Suppressor macrophage treated with lipopolysaccharide for 1 hour (primary cell): ENCODE measurements around the gene GPLD1.
A peak's percentile ranks its signal among the peaks of the same experiment; 100 is the strongest.
"Not testable (repeated sequence)": the region's sequence is repeated elsewhere in the genome, so short reads cannot be mapped to it uniquely, and the experiment has no call there.

Experiments used
- DNase-seq, 3 donors: peaks; one replicate each; pipeline ENCODE4 v3.0.0-alpha.2; 2020 to 2022

Gene GPLD1

GRCh38 chr6:24408719-24409410, 80.5 kb downstream of the GPLD1 start:
- DNase-seq = no peak

GRCh38 chr6:24405262-24405661, 84.1 kb downstream of the GPLD1 start:
- DNase-seq = no peak

GRCh38 chr6:24403501-24403824, 85.9 kb downstream of the GPLD1 start:
- no peak for DNase-seq

GRCh38 chr6:24402697-24403500, 86.5 kb downstream of the GPLD1 start, which contains the start of gene MRS2:
MRS2 (plus strand) TSS chr6:24402936; CDS start chr6:24403047, 111 bp downstream.
- peak; percentile 83 to 90 (median 84) for DNase-seq

- no peak for DNase-seq
These were observed 87.9 kb downstream of the GPLD1 start for GRCh38 chr6:24401458-24401857.

- not testable (repeated sequence) for DNase-seq
These were observed 89.0 kb downstream of the GPLD1 start for GRCh38 chr6:24400045-24401039.

GRCh38 chr6:24397631-24398030, 91.7 kb downstream of the GPLD1 start:
- no peak for DNase-seq

GRCh38 chr6:24396824-24397223, 92.6 kb downstream of the GPLD1 start:
- no peak for DNase-seq

GRCh38 chr6:24394780-24395437, 94.5 kb downstream of the GPLD1 start:
- DNase-seq = peak; percentile 75 to 93 (median 91)

GRCh38 chr6:24394061-24394779, 95.2 kb downstream of the GPLD1 start:
- peak in 1 of 3 donors; percentile 21 for DNase-seq

- no peak for DNase-seq
These were observed 97.5 kb downstream of the GPLD1 start for GRCh38 chr6:24391756-24392405.

- no peak for DNase-seq
These were observed 98.2 kb downstream of the GPLD1 start for GRCh38 chr6:24391208-24391607.

- no peak for DNase-seq
These were observed 101.6 kb downstream of the GPLD1 start for GRCh38 chr6:24387818-24388217.

- DNase-seq = no peak
These were observed 103.7 kb downstream of the GPLD1 start for GRCh38 chr6:24385536-24386269.

GRCh38 chr6:24384369-24385130, 104.8 kb downstream of the GPLD1 start:
- DNase-seq = not testable (repeated sequence)

- not testable (repeated sequence) for DNase-seq
These were observed 106.4 kb downstream of the GPLD1 start for GRCh38 chr6:24382891-24383494.

- DNase-seq = no peak
These were observed 107.2 kb downstream of the GPLD1 start for GRCh38 chr6:24382220-24382540.

GRCh38 chr6:24381476-24382219, 107.7 kb downstream of the GPLD1 start:
- no peak for DNase-seq
